HepG2 (cell line): Measurements from ENCODE around the gene LRBA. TPM values are rescaled to one million over a fixed set of nuclear protein-coding genes. Genes with fewer than 3 reads are reported as not detected.

Experiments used
- ATAC-seq: fragments of 200-7000 bp; cut with Tn5 transposase; 3 replicates; pipeline ENCODE4 v1.9.1; 2020; ENCODE audit warnings: mild to moderate bottlenecking, moderate library complexity
- BruUV-seq: library from RNA; stranded (reverse); fragments of 400-500 nt; replicated peaks from 2 replicates; lab custom pipeline; 2021; lab: Mats Ljungman, UMichigan
- CTCF ChIA-PET: fragments of 300-600 bp; formaldehyde crosslinking; extraction: SDS; loops from one replicate; lab custom pipeline; 2021; ENCODE audit warnings: low total read pairs, inconsistent platforms, low intra/inter-chr PET ratio; lab: Yijun Ruan, JAX
- POLR2A ChIA-PET: fragments of 350-600 bp; sonication (Branson Sonifier 250); formaldehyde crosslinking; loops from one replicate; lab custom pipeline; 2020; ENCODE audit warnings: antibody characterized with exemption, inconsistent platforms; lab: Yijun Ruan, JAX
- DNase-seq: peaks from one replicate; pipeline ENCODE4 v3.0.0-alpha.2; 2015; ENCODE audit warnings: low spot score
- FAIRE-seq: peaks from 3 replicates; lab custom pipeline; 2011; peaks lifted over from hg19 to GRCh38; lab: Jason Lieb, UNC
- H2AFZ ChIP-seq: one replicate; pipeline ENCODE4 v1.6.1; 2011; ENCODE audit warnings: low read length, inconsistent platforms
- H3K27ac ChIP-seq: fragments of 300-600 bp; 3 replicates; pipeline ENCODE4 v1.8.0; 2011; ENCODE audit warnings: mixed run types, mild to moderate bottlenecking, mixed read lengths, low read length, inconsistent platforms; ENCODE audit not compliant: insufficient read depth; ENCODE audit errors: extremely low read length
- H3K27me3 ChIP-seq, 2 experiments: fragments of 200-600 bp in 1 of 2; 2 replicates in 1 of 2; 3 replicates in 1 of 2; pipeline versions ENCODE4 v1.6.0 to v1.8.0; 2011; ENCODE audit warnings: low read length in 2 of 2, mild to moderate bottlenecking in 2 of 2, moderate library complexity in 2 of 2, inconsistent platforms in 1 of 2; ENCODE audit not compliant: insufficient read depth in 2 of 2, control insufficient read depth in 1 of 2
- H3K36me3 ChIP-seq, 2 experiments: fragments of 200-600 bp in 1 of 2; replicated peaks in 1 of 2; 2 replicates in 1 of 2; 3 replicates in 1 of 2; pipeline versions ENCODE4 v1.5.1 to v1.8.0; 2011; ENCODE audit warnings: low read length in 2 of 2, inconsistent platforms in 1 of 2; ENCODE audit not compliant: insufficient read depth in 2 of 2, control insufficient read depth in 1 of 2
- H3K4me1 ChIP-seq: 2 replicates; pipeline ENCODE4 v1.5.1; 2012; ENCODE audit warnings: low read length, inconsistent platforms; ENCODE audit not compliant: insufficient read depth
- H3K4me2 ChIP-seq: 2 replicates; pipeline ENCODE4 v1.6.0; 2011; ENCODE audit warnings: low read depth, low read length, inconsistent platforms
- H3K4me3 ChIP-seq, 3 experiments: fragments of 200-600 bp in 1 of 3; sonication (generic), shearing (Covaris generic) in 1 of 3; replicated peaks in 1 of 3; 2 replicates each; pipeline ENCODE4 v1.5.1; 2011 to 2016; ENCODE audit warnings: low read length in 3 of 3, inconsistent platforms in 2 of 3, low read depth in 2 of 3, mild to moderate bottlenecking in 2 of 3, control low read depth in 1 of 3, mixed read lengths in 1 of 3; ENCODE audit not compliant: insufficient read depth in 1 of 3
- H3K79me2 ChIP-seq: one replicate; pipeline ENCODE4 v1.6.1; 2011; ENCODE audit warnings: low read length, inconsistent platforms; ENCODE audit not compliant: insufficient read depth
- H3K9ac ChIP-seq: 2 replicates; pipeline ENCODE4 v1.6.0; 2011; ENCODE audit warnings: mild to moderate bottlenecking, low read depth, low read length, inconsistent platforms; ENCODE audit not compliant: insufficient read depth
- H3K9me3 ChIP-seq: 2 replicates; pipeline ENCODE4 v1.5.1; 2012; ENCODE audit warnings: mild to moderate bottlenecking, low read length
- H4K20me1 ChIP-seq: 2 replicates; pipeline ENCODE4 v1.6.0; 2011; ENCODE audit warnings: inconsistent platforms, mild to moderate bottlenecking, low read length, moderate library complexity; ENCODE audit not compliant: insufficient read depth
- CREM ChIP-seq, 2 experiments: sonication (generic) in 1 of 2; formaldehyde crosslinking in 1 of 2; IDR thresholded peaks; 2 replicates each; pipeline versions ENCODE4 v1.4.0 to v1.6.1; 2016 to 2020; ENCODE audit warnings: antibody characterized with exemption in 1 of 2, mild to moderate bottlenecking in 1 of 2, missing genetic modification reagents in 1 of 2
- ETS1 ChIP-seq: sonication (generic); formaldehyde crosslinking; IDR thresholded peaks from 2 replicates; pipeline ENCODE4 v1.4.0; 2020; ENCODE audit warnings: missing genetic modification reagents
- GTF2F1 ChIP-seq: fragments of 150-350 bp; IDR thresholded peaks from 2 replicates; pipeline ENCODE4 v1.6.1; 2014; ENCODE audit warnings: low read length
- HNF4A ChIP-seq: sonication (generic); formaldehyde crosslinking; IDR thresholded peaks from 2 replicates; pipeline ENCODE4 v1.4.0; 2020; ENCODE audit warnings: missing genetic modification reagents
- HNRNPK ChIP-seq: fragments of 200-400 bp; formaldehyde crosslinking; IDR thresholded peaks from 2 replicates; pipeline ENCODE4 v1.6.1; 2018; ENCODE audit warnings: low read length, low read depth, moderate library complexity, mild to moderate bottlenecking; ENCODE audit not compliant: poor library complexity, severe bottlenecking
- MYNN ChIP-seq: sonication (generic); formaldehyde crosslinking; IDR thresholded peaks from 2 replicates; pipeline ENCODE4 v1.4.0; 2020; ENCODE audit warnings: mild to moderate bottlenecking, low read depth, missing genetic modification reagents
- NCOA1 ChIP-seq: sonication (generic); formaldehyde crosslinking; IDR thresholded peaks from 2 replicates; pipeline ENCODE4 v1.9.0; 2021; ENCODE audit warnings: missing genetic modification reagents
- XRCC5 ChIP-seq: fragments of 200-400 bp; formaldehyde crosslinking; optimal IDR thresholded peaks from 2 replicates; pipeline ENCODE3; 2017; ENCODE audit warnings: mild to moderate bottlenecking, low read length
- ZBTB33 ChIP-seq: sonication (generic); formaldehyde crosslinking; IDR thresholded peaks from 2 replicates; pipeline ENCODE4 v1.4.0; 2020; ENCODE audit warnings: missing genetic modification reagents
- ZNF430 ChIP-seq: sonication (generic); formaldehyde crosslinking; IDR thresholded peaks from 2 replicates; pipeline ENCODE4 v1.9.0; 2021; ENCODE audit warnings: mild to moderate bottlenecking, missing genetic modification reagents
- ZNF609 ChIP-seq: sonication (generic); formaldehyde crosslinking; IDR thresholded peaks from 2 replicates; pipeline ENCODE4 v1.4.0; 2020; ENCODE audit warnings: mild to moderate bottlenecking, missing genetic modification reagents, borderline replicate concordance
- ZNF777 ChIP-seq: sonication (generic); formaldehyde crosslinking; IDR thresholded peaks from 2 replicates; pipeline ENCODE4 v1.4.0; 2020; ENCODE audit warnings: missing genetic modification reagents
- ZNF784 ChIP-seq: sonication (generic); formaldehyde crosslinking; IDR thresholded peaks from 2 replicates; pipeline ENCODE4 v1.5.1; 2020; ENCODE audit warnings: missing genetic modification reagents, mild to moderate bottlenecking, borderline replicate concordance
- WGBS: methylation state at CpG from one replicate; pipeline ENCODE4 v1.1.6; 2017; ENCODE audit warnings: low lambda C conversion rate; 5-methylcytosine and 5-hydroxymethylcytosine counted together
- in situ Hi-C: cut with HindIII; loops from 2 replicates; pipeline ENCODE4 v1.10.0; 2017; ENCODE audit warnings: low pct_unique_long_range_greater_than_20kb; ENCODE audit not compliant: extremely low pct_ligation_motif_present
- intact Hi-C: fragments of 100-400 bp; cut with micrococcal nuclease; formaldehyde crosslinking; loops from one replicate; pipeline ENCODE4 v1.10.0; 2022; ENCODE audit not compliant: unreplicated experiment
- polyA plus RNA-seq, 8 experiments: library from polyadenylated mRNA; depleted of rRNA in 3 of 8; stranded (reverse) in 7 of 8; unstranded in 1 of 8; fragments of >200 nt; fragmentation: Illumina TruSeq in 4 of 8; extraction: Trizol in 4 of 8; gene quantifications; 2 replicates each; pipeline versions ENCODE4 v1.2.1 to v1.2.3, GENCODE V29; 2011 to 2016; ENCODE audit warnings: low read depth in 4 of 8, missing spikeins in 1 of 8, mixed read lengths in 1 of 8; ENCODE audit not compliant: insufficient read depth in 1 of 8
- total RNA-seq, 5 experiments: library from RNA; depleted of rRNA; stranded (reverse); fragments of >200 nt; fragmentation: Illumina TruSeq; extraction: Trizol; gene quantifications; 2 replicates each; pipeline ENCODE4 v1.2.3, GENCODE V29; 2016; ENCODE audit warnings: low read depth in 1 of 5

Gene LRBA
- total and polyA plus RNA-seq, 2 of the 13 experiments (the other 11 are each of a cell fraction or from before 2014, with no cell fraction given) = 21.0 to 37.2 TPM

- Histone ChIP-seq H3K4me3 (no peak overlapping the region), H3K4me2 (no peak overlapping the region), H3K9me3 (no peaks in the 10 kb centered on the region), H3K36me3 (0 out of 5 replicates have a peak, but pooled peaks cover 0 to 2% of the 10 kb centered on the region in 2 experiments), H3K79me2 (no peaks in the 10 kb centered on the region), H3K4me1 (no peaks in the 10 kb centered on the region), H3K27ac (no peak overlapping the region), H3K9ac (no peak overlapping the region), H3K27me3 (no peaks in the 10 kb centered on the region), H2AFZ (no peak overlapping the region), H4K20me1 (no peaks in the 10 kb centered on the region)
- no peak for DNase-seq
- ATAC-seq = no peak
- no TSS peak for BruUV-seq
- no peak for FAIRE-seq
- TF ChIP-seq CREM (IDR thresholded peaks at IDR 0.05) = no peak
- no peak for TF ChIP-seq CREM (CRISPR knock-in tag; IDR thresholded peaks at IDR 0.05)
- no peak for TF ChIP-seq HNF4A (CRISPR knock-in tag)
- no peak for TF ChIP-seq XRCC5
- TF ChIP-seq ZNF609 (CRISPR knock-in tag) = no peak
- TF ChIP-seq HNRNPK = no peak
- TF ChIP-seq NCOA1 (CRISPR knock-in tag) = no peak
- no peak for TF ChIP-seq MYNN (CRISPR knock-in tag)
- no peak for TF ChIP-seq GTF2F1
- no peak for TF ChIP-seq ZNF430 (CRISPR knock-in tag)
- TF ChIP-seq ZBTB33 (CRISPR knock-in tag) = no peak
- TF ChIP-seq ZNF777 (CRISPR knock-in tag) = no peak
- TF ChIP-seq ETS1 (CRISPR knock-in tag) = no peak
- TF ChIP-seq ZNF784 (CRISPR knock-in tag) = no peak
- in situ Hi-C loops = no loop called here
- 99% methylated on average over 12 of the region's 12 CpGs for WGBS
- POLR2A ChIA-PET = no interaction called here
- CTCF ChIA-PET = no interaction called here
- intact Hi-C loops = no loop called here
Measured at GRCh38 chr4:150423503-150423902, 591.6 kb downstream of the LRBA start.
